GM12801 (cell line): ENCODE results near the gene LMAN2L.

Experiments
- TF ChIP-seq, protein P1 (sequence below): IDR thresholded peaks from one replicate; pipeline ENCODE4 v1.5.1; 2011; ENCODE audit warnings: control low read depth; ENCODE audit not compliant: insufficient read length; ENCODE audit errors: extremely low read depth

LMAN2L gene

DNA sequence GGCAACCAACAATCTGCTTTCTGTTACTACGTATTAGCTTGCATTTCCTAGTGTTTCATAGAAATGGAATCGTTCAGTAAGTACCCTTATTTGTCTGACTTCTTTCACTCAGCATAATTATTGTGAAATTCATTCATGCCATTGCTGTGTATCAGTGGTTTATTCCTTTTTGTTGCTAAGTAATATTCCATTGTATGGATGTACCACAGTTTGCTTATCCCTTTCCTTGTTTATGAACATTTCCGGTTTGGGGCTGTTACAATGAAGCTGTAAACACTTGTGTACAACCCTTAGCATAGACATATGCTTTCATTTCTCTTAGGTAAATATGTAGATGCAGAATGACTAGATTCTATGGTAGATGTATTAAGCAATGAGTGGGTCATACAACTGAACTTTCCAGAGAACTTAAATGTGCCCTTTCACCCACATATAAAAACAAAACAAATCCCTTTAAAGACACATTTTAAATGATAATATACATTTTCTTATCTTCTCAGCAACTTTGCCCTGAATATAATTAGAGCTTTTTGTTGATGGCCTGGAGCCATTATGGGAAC, 75.4 kb downstream of the LMAN2L start:
- TF ChIP-seq, protein P1, sequence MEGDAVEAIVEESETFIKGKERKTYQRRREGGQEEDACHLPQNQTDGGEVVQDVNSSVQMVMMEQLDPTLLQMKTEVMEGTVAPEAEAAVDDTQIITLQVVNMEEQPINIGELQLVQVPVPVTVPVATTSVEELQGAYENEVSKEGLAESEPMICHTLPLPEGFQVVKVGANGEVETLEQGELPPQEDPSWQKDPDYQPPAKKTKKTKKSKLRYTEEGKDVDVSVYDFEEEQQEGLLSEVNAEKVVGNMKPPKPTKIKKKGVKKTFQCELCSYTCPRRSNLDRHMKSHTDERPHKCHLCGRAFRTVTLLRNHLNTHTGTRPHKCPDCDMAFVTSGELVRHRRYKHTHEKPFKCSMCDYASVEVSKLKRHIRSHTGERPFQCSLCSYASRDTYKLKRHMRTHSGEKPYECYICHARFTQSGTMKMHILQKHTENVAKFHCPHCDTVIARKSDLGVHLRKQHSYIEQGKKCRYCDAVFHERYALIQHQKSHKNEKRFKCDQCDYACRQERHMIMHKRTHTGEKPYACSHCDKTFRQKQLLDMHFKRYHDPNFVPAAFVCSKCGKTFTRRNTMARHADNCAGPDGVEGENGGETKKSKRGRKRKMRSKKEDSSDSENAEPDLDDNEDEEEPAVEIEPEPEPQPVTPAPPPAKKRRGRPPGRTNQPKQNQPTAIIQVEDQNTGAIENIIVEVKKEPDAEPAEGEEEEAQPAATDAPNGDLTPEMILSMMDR: no peak

DNA sequence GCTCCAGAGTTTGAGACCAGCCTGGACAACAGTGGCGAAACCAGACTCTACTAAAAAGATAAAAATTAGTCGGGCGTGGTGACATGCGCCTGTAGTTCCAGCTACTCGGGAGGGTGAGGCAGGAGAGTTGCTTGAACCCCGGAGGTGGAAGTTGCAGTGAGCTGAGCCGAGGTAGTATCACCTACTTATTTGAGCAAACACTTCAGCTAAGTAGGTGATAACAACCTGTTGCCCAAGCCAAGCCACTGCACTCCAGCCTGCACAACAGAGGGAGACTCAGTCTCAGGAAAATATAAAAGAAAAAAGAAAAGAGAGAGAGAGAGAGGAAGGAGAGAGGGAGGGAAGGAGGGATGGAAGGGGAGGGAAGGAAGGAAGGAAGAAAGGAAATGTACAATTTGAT, 76.0 kb downstream of the LMAN2L start:
- TF ChIP-seq, protein P1: no peak

- TF ChIP-seq, protein P1: no peak
These were observed 76.7 kb downstream of the LMAN2L start for GRCh38 chr2:96663177-96663576.

DNA sequence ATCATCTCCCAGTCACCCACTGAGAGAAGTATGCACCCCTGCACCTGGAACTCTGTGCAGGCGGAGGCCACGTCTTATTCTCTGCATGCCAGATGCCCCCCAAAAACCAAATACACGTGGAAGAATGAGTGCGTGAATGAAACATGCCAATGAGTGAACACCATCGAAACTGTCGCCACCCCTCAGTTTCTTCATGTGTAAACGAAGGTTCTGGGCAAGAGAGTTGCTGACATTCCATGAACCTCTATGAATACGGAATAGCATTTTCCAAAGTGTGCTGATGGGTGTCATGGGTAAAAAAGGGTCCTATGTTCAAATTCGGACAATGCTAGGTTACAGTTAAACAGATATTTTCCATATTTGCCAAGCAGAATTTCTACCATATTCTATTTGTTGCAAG, 77.5 kb downstream of the LMAN2L start:
- TF ChIP-seq, protein P1: no peak

GRCh38 chr2:96661324-96661723, 78.5 kb downstream of the LMAN2L start:
- TF ChIP-seq, protein P1: no peak

DNA sequence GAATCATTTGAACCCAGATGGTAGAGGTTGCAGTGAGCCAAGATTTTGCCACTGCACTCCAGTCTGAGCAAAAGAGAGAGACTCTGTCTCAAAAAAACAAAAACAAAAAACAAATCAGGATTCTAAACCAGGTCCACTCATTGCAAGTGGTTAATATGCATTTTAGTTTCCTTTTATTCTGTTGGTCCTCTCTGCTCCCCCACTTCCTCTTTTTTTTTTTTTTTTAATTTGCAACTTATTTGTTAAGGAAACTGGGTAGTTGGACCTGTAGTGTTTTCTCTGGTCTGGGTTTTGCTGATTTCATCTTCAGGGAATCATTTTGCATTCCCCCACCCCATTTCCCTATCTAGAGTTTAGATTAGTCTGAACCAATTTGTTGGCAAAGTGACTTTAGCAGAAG, 83.3 kb downstream of the LMAN2L start:
- TF ChIP-seq, protein P1: no peak
